Measurements from ENCODE around the gene HTR4.

The HTR4 gene

GRCh38 chr5:148569948-148570347, 84.4 kb downstream of the HTR4 start:
- no peak overlapping the region for H4K5ac ChIP-seq (ENCODE audit: low read length)
- H3K23ac ChIP-seq (ENCODE audit: low read length), result no peak overlapping the region
- no peaks in the 10 kb centered on the region for H3K4me1 ChIP-seq (ENCODE audit: control insufficient read depth, low read depth, low read length)
- H3K56ac ChIP-seq (ENCODE audit: low read length), result no peak overlapping the region
- H3K79me1 ChIP-seq (ENCODE audit: low read length), result no peaks in the 10 kb centered on the region
- H3K36me3 ChIP-seq (ENCODE audit: control insufficient read depth, insufficient read depth, low read length), result no peaks in the 10 kb centered on the region
- H3K4ac ChIP-seq (ENCODE audit: low read depth, low read length), result no peak overlapping the region
- H3K27ac ChIP-seq (ENCODE audit: low read depth, low read length), result no peak overlapping the region
- no peak overlapping the region for H2AK5ac ChIP-seq (ENCODE audit: low read length)
- no peak for DNase-seq
- no peak overlapping the region for H4K8ac ChIP-seq (ENCODE audit: low read depth, low read length)
- no peaks in the 10 kb centered on the region for H3K27me3 ChIP-seq (ENCODE audit: insufficient read depth, low read length, poor library complexity)
- H3K4me2 ChIP-seq (ENCODE audit: low read length), result no peak overlapping the region
- no peak overlapping the region for H3K9ac ChIP-seq (ENCODE audit: low read length)
- H2BK5ac ChIP-seq (ENCODE audit: low read length), result no peak overlapping the region
- no peaks in the 10 kb centered on the region for H3K79me2 ChIP-seq (ENCODE audit: control insufficient read depth, insufficient read depth, low read length)
- H2BK15ac ChIP-seq (replicated peaks; ENCODE audit: low read depth), result no peak overlapping the region
- H3K4me3 ChIP-seq (ENCODE audit: low read length), result no peak overlapping the region
- no peak overlapping the region for H3K18ac ChIP-seq (ENCODE audit: low read length)
- no peak overlapping the region for H2BK120ac ChIP-seq (ENCODE audit: low read depth, low read length)

DNA sequence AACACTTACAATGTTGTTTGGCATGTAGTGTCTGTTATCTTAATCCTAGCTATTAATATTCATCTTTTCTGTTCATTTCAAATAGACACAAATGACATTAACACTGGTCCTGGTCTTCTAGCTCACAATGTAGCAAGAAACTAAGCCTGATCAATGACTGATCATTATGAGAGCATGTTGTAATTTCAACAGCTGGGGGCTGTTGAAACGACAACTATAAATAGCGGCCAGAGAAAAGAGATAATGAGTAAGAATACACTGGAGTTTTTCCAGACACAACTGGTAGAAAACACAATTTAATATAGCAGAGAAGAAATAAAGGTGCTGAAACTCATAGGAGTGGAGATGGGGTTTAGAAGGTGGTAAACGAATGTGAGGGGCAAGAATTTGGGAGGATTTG, 89.2 kb downstream of the HTR4 start:
- no peak overlapping the region for H4K8ac ChIP-seq (ENCODE audit: low read depth, low read length)
- no peak overlapping the region for H3K18ac ChIP-seq (ENCODE audit: low read length)
- H3K23ac ChIP-seq (ENCODE audit: low read length), result no peak overlapping the region
- H3K79me1 ChIP-seq (ENCODE audit: low read length), result no peaks in the 10 kb centered on the region
- H3K36me3 ChIP-seq (ENCODE audit: control insufficient read depth, insufficient read depth, low read length), result no peaks in the 10 kb centered on the region
- H2BK15ac ChIP-seq (replicated peaks; ENCODE audit: low read depth), result no peak overlapping the region
- no peak overlapping the region for H3K9ac ChIP-seq (ENCODE audit: low read length)
- H3K4me3 ChIP-seq (ENCODE audit: low read length), result no peak overlapping the region
- H3K4ac ChIP-seq (ENCODE audit: low read depth, low read length), result no peak overlapping the region
- H3K56ac ChIP-seq (ENCODE audit: low read length), result no peak overlapping the region
- 100% methylated on average over 1 of the region's 3 CpGs for WGBS (ENCODE audit: extremely low coverage, insufficient coverage, low lambda C conversion rate)
- no peaks in the 10 kb centered on the region for H3K27me3 ChIP-seq (ENCODE audit: insufficient read depth, low read length, poor library complexity)
- no peaks in the 10 kb centered on the region for H3K4me1 ChIP-seq (ENCODE audit: control insufficient read depth, low read depth, low read length)
- no peak overlapping the region for H4K5ac ChIP-seq (ENCODE audit: low read length)
- no peak overlapping the region for H2AK5ac ChIP-seq (ENCODE audit: low read length)
- H3K27ac ChIP-seq (ENCODE audit: low read depth, low read length), result no peak overlapping the region
- H2BK120ac ChIP-seq (ENCODE audit: low read depth, low read length), result no peak overlapping the region
- H3K79me2 ChIP-seq (ENCODE audit: control insufficient read depth, insufficient read depth, low read length), result no peaks in the 10 kb centered on the region
- DNase-seq, result no peak
- no peak overlapping the region for H3K4me2 ChIP-seq (ENCODE audit: low read length)
- H2BK5ac ChIP-seq (ENCODE audit: low read length), result no peak overlapping the region

DNA sequence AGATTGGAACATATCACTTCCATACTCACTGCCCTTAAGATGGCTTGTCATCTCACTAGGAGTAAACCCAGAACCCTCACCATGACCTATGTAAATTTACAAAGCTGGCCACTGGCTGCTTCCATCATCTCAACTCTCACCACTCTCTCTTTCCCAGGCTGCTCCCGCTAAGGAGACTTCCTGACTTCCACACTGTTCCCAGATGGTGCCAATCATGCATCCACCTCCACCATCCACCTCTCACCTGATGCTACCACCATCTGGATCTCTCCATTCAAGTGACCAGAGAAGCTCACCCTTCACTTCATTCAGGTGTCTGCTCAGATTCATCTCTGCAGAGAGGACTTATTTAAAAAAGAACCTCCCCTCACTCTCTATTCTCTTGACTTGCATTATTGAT, 91.3 kb downstream of the HTR4 start:
- H3K27ac ChIP-seq (ENCODE audit: low read depth, low read length), result no peak overlapping the region
- no peak overlapping the region for H2BK5ac ChIP-seq (ENCODE audit: low read length)
- H3K4me2 ChIP-seq (ENCODE audit: low read length), result no peak overlapping the region
- no peak overlapping the region for H3K18ac ChIP-seq (ENCODE audit: low read length)
- H3K23ac ChIP-seq (ENCODE audit: low read length), result no peak overlapping the region
- H3K27me3 ChIP-seq (ENCODE audit: insufficient read depth, low read length, poor library complexity), result no peaks in the 10 kb centered on the region
- no peaks in the 10 kb centered on the region for H3K79me1 ChIP-seq (ENCODE audit: low read length)
- WGBS (ENCODE audit: extremely low coverage, insufficient coverage, low lambda C conversion rate), result no CpG with 5 or more reads among the region's 1 CpG
- H3K36me3 ChIP-seq (ENCODE audit: control insufficient read depth, insufficient read depth, low read length), result no peaks in the 10 kb centered on the region
- no peak overlapping the region for H4K5ac ChIP-seq (ENCODE audit: low read length)
- no peak overlapping the region for H2BK120ac ChIP-seq (ENCODE audit: low read depth, low read length)
- H3K9ac ChIP-seq (ENCODE audit: low read length), result no peak overlapping the region
- H2AK5ac ChIP-seq (ENCODE audit: low read length), result no peak overlapping the region
- no peak overlapping the region for H4K8ac ChIP-seq (ENCODE audit: low read depth, low read length)
- no peak overlapping the region for H3K4ac ChIP-seq (ENCODE audit: low read depth, low read length)
- H2BK15ac ChIP-seq (replicated peaks; ENCODE audit: low read depth), result no peak overlapping the region
- no peak overlapping the region for H3K4me3 ChIP-seq (ENCODE audit: low read length)
- no peak overlapping the region for H3K56ac ChIP-seq (ENCODE audit: low read length)
- H3K4me1 ChIP-seq (ENCODE audit: control insufficient read depth, low read depth, low read length), result peaks cover 3% of the 10 kb centered on the region
- no peak for DNase-seq
- H3K79me2 ChIP-seq (ENCODE audit: control insufficient read depth, insufficient read depth, low read length), result no peaks in the 10 kb centered on the region

DNA sequence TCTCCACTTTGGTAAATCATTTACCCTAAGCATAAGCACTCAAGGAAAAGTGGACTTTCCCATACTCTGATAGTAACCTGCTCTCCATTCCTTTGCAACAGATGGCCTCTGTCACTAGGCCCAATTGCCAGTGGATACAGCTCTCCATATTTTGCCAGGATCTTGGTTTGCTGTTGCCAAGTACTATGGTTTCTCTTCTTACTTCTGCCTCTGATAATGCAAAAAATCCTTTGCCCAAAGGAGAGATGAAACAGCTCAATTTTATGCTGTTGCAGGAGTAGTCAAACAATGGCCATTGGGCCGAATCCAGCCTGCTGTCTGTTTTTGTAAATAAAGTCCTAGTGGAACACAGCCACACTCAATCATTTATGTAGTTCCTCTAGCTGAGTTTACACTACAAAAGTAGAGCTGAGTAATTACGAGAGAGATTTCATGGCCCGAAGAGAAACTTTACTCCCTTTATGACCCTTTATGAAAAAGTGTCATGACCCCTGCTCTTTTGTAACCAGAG, 92.5 kb downstream of the HTR4 start:
- H3K9ac ChIP-seq (ENCODE audit: low read length), result no peak overlapping the region
- H3K36me3 ChIP-seq (ENCODE audit: control insufficient read depth, insufficient read depth, low read length), result no peaks in the 10 kb centered on the region
- no peak overlapping the region for H2BK5ac ChIP-seq (ENCODE audit: low read length)
- H2AK5ac ChIP-seq (ENCODE audit: low read length), result no peak overlapping the region
- no peak overlapping the region for H2BK120ac ChIP-seq (ENCODE audit: low read depth, low read length)
- no peak overlapping the region for H3K4ac ChIP-seq (ENCODE audit: low read depth, low read length)
- H3K79me1 ChIP-seq (ENCODE audit: low read length), result no peaks in the 10 kb centered on the region
- H3K27me3 ChIP-seq (ENCODE audit: insufficient read depth, low read length, poor library complexity), result no peaks in the 10 kb centered on the region
- H3K23ac ChIP-seq (ENCODE audit: low read length), result no peak overlapping the region
- no CpG with 5 or more reads among the region's 3 CpGs for WGBS (ENCODE audit: extremely low coverage, insufficient coverage, low lambda C conversion rate)
- no peak overlapping the region for H3K18ac ChIP-seq (ENCODE audit: low read length)
- H3K4me2 ChIP-seq (ENCODE audit: low read length), result no peak overlapping the region
- H4K5ac ChIP-seq (ENCODE audit: low read length), result no peak overlapping the region
- no peak overlapping the region for H3K56ac ChIP-seq (ENCODE audit: low read length)
- H3K4me3 ChIP-seq (ENCODE audit: low read length), result no peak overlapping the region
- H3K4me1 ChIP-seq (ENCODE audit: control insufficient read depth, low read depth, low read length), result peaks cover 3% of the 10 kb centered on the region
- no peak overlapping the region for H2BK15ac ChIP-seq (replicated peaks; ENCODE audit: low read depth)
- DNase-seq, result no peak
- H3K27ac ChIP-seq (ENCODE audit: low read depth, low read length), result no peak overlapping the region
- no peaks in the 10 kb centered on the region for H3K79me2 ChIP-seq (ENCODE audit: control insufficient read depth, insufficient read depth, low read length)
- no peak overlapping the region for H4K8ac ChIP-seq (ENCODE audit: low read depth, low read length)

DNA sequence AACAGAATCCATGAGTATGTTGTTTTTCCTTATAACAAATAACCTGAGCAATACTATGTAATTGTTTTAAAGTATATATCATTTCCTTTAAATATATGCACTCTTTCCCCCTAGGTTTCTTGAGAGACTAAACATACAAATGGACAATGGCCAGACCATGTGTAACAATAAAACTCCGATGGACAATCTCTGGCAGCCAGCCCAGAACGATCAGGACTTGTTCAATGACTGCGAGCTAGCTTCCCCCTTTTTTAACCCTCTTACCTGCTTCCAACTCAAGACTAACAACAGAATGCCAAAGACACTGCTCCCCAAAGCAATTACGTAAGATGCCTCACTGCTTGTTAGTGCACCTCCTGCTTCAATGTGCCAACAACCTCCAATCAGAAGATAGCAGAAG, 94.9 kb downstream of the HTR4 start:
- Histone ChIP-seq H2BK15ac (replicated peaks; ENCODE audit: low read depth) (no peak overlapping the region), H3K79me2 (ENCODE audit: control insufficient read depth, insufficient read depth, low read length) (no peaks in the 10 kb centered on the region), H2AK5ac (ENCODE audit: low read length) (no peak overlapping the region), H3K4ac (ENCODE audit: low read depth, low read length) (no peak overlapping the region), H3K27me3 (ENCODE audit: insufficient read depth, low read length, poor library complexity) (no peaks in the 10 kb centered on the region), H3K79me1 (ENCODE audit: low read length) (no peaks in the 10 kb centered on the region), H3K27ac (ENCODE audit: low read depth, low read length) (no peak overlapping the region), H3K56ac (ENCODE audit: low read length) (no peak overlapping the region), H3K23ac (ENCODE audit: low read length) (no peak overlapping the region), H4K8ac (ENCODE audit: low read depth, low read length) (no peak overlapping the region), H3K4me1 (ENCODE audit: control insufficient read depth, low read depth, low read length) (peaks cover 3% of the 10 kb centered on the region), H4K5ac (ENCODE audit: low read length) (no peak overlapping the region), H3K36me3 (ENCODE audit: control insufficient read depth, insufficient read depth, low read length) (no peaks in the 10 kb centered on the region), H3K4me3 (ENCODE audit: low read length) (no peak overlapping the region), H3K18ac (ENCODE audit: low read length) (no peak overlapping the region), H2BK120ac (ENCODE audit: low read depth, low read length) (no peak overlapping the region), H3K9ac (ENCODE audit: low read length) (no peak overlapping the region), H3K4me2 (ENCODE audit: low read length) (no peak overlapping the region), H2BK5ac (ENCODE audit: low read length) (no peak overlapping the region)
- DNase-seq, result no peak
- WGBS (ENCODE audit: extremely low coverage, insufficient coverage, low lambda C conversion rate), result no CpG with 5 or more reads among the region's 4 CpGs

GRCh38 chr5:148558892-148559291, 95.4 kb downstream of the HTR4 start:
- Histone ChIP-seq H3K4me3 (ENCODE audit: low read length) (no peak overlapping the region), H3K4ac (ENCODE audit: low read depth, low read length) (no peak overlapping the region), H3K18ac (ENCODE audit: low read length) (no peak overlapping the region), H4K5ac (ENCODE audit: low read length) (no peak overlapping the region), H2BK15ac (replicated peaks; ENCODE audit: low read depth) (no peak overlapping the region), H3K27ac (ENCODE audit: low read depth, low read length) (no peak overlapping the region), H2BK120ac (ENCODE audit: low read depth, low read length) (no peak overlapping the region), H3K27me3 (ENCODE audit: insufficient read depth, low read length, poor library complexity) (no peaks in the 10 kb centered on the region), H4K8ac (ENCODE audit: low read depth, low read length) (no peak overlapping the region), H3K9ac (ENCODE audit: low read length) (no peak overlapping the region), H3K4me1 (ENCODE audit: control insufficient read depth, low read depth, low read length) (peaks cover 3% of the 10 kb centered on the region), H3K79me1 (ENCODE audit: low read length) (no peaks in the 10 kb centered on the region), H3K79me2 (ENCODE audit: control insufficient read depth, insufficient read depth, low read length) (no peaks in the 10 kb centered on the region), H3K23ac (ENCODE audit: low read length) (no peak overlapping the region), H2BK5ac (ENCODE audit: low read length) (no peak overlapping the region), H3K4me2 (ENCODE audit: low read length) (no peak overlapping the region), H2AK5ac (ENCODE audit: low read length) (no peak overlapping the region), H3K36me3 (ENCODE audit: control insufficient read depth, insufficient read depth, low read length) (no peaks in the 10 kb centered on the region), H3K56ac (ENCODE audit: low read length) (no peak overlapping the region)
- DNase-seq, result no peak
- WGBS (ENCODE audit: extremely low coverage, insufficient coverage, low lambda C conversion rate), result no CpG with 5 or more reads among the region's 2 CpGs
